ENCODE results near the gene ADCY1.
"Not testable (repeated sequence)": the region's sequence is repeated elsewhere in the genome, so short reads cannot be mapped to it uniquely, and the experiment has no call there.

ADCY1 gene

GRCh38 chr7:45726883-45727282 lies 152.7 kb downstream of the ADCY1 start:
- no peak for DNase-seq (ENCODE audit: extremely low read depth in 1 of 2, low read depth in 1 of 2)

GRCh38 chr7:45731692-45732443 lies 157.7 kb downstream of the ADCY1 start:
- not testable (repeated sequence) for DNase-seq (ENCODE audit: extremely low read depth in 1 of 2, low read depth in 1 of 2)

GRCh38 chr7:45738920-45739319 lies 164.8 kb downstream of the ADCY1 start:
- DNase-seq (ENCODE audit: extremely low read depth in 1 of 2, low read depth in 1 of 2), result not testable (repeated sequence)

- not testable (repeated sequence) for DNase-seq (ENCODE audit: extremely low read depth in 1 of 2, low read depth in 1 of 2)
Observed at GRCh38 chr7:45740573-45740972, 166.4 kb downstream of the ADCY1 start.

GRCh38 chr7:45748976-45749375 lies 174.8 kb downstream of the ADCY1 start:
- DNase-seq (ENCODE audit: extremely low read depth in 1 of 2, low read depth in 1 of 2), result not testable (repeated sequence)

GRCh38 chr7:45751352-45751751 lies 177.2 kb downstream of the ADCY1 start:
- not testable (repeated sequence) for DNase-seq (ENCODE audit: extremely low read depth in 1 of 2, low read depth in 1 of 2)

- DNase-seq (ENCODE audit: extremely low read depth in 1 of 2, low read depth in 1 of 2), result not testable (repeated sequence)
Observed at GRCh38 chr7:45756333-45756732, 182.2 kb downstream of the ADCY1 start.

- not testable (repeated sequence) for DNase-seq (ENCODE audit: extremely low read depth in 1 of 2, low read depth in 1 of 2)
Observed at GRCh38 chr7:45756757-45757156, 182.6 kb downstream of the ADCY1 start.

- DNase-seq (ENCODE audit: extremely low read depth in 1 of 2, low read depth in 1 of 2), result not testable (repeated sequence)
Observed at GRCh38 chr7:45759464-45759863, 185.3 kb downstream of the ADCY1 start.

- DNase-seq (ENCODE audit: extremely low read depth in 1 of 2, low read depth in 1 of 2), result not testable (repeated sequence)
Observed at GRCh38 chr7:45761545-45762205, 187.5 kb downstream of the ADCY1 start.

- DNase-seq (ENCODE audit: extremely low read depth in 1 of 2, low read depth in 1 of 2), result not testable (repeated sequence)
Observed at GRCh38 chr7:45762225-45762994, 188.2 kb downstream of the ADCY1 start.

GRCh38 chr7:45768516-45769394 lies 194.6 kb downstream of the ADCY1 start:
- peak; percentile 94 to 96 for DNase-seq (ENCODE audit: extremely low read depth in 1 of 2, low read depth in 1 of 2)

- DNase-seq (ENCODE audit: extremely low read depth in 1 of 2, low read depth in 1 of 2), result not testable (repeated sequence)
Observed at GRCh38 chr7:45769626-45770025, 195.5 kb downstream of the ADCY1 start.
